HepG2 (cell line): ENCODE data around the gene KAZN. TPM values are rescaled to one million over a fixed set of nuclear protein-coding genes. Genes with fewer than 3 reads are reported as not detected.

Experiments used
- ATAC-seq: fragments of 200-7000 bp; cut with Tn5 transposase; 3 replicates; pipeline ENCODE4 v1.9.1; 2020; ENCODE audit warnings: mild to moderate bottlenecking, moderate library complexity
- BruUV-seq: library from RNA; stranded (reverse); fragments of 400-500 nt; replicated peaks from 2 replicates; lab custom pipeline; 2021; lab: Mats Ljungman, UMichigan
- CTCF ChIA-PET: fragments of 300-600 bp; formaldehyde crosslinking; extraction: SDS; loops from one replicate; lab custom pipeline; 2021; ENCODE audit warnings: low total read pairs, inconsistent platforms, low intra/inter-chr PET ratio; lab: Yijun Ruan, JAX
- POLR2A ChIA-PET: fragments of 350-600 bp; sonication (Branson Sonifier 250); formaldehyde crosslinking; loops from one replicate; lab custom pipeline; 2020; ENCODE audit warnings: antibody characterized with exemption, inconsistent platforms; lab: Yijun Ruan, JAX
- DNase-seq: peaks from one replicate; pipeline ENCODE4 v3.0.0-alpha.2; 2015; ENCODE audit warnings: low spot score
- FAIRE-seq: peaks from 3 replicates; lab custom pipeline; 2011; peaks lifted over from hg19 to GRCh38; lab: Jason Lieb, UNC
- H2AFZ ChIP-seq: one replicate; pipeline ENCODE4 v1.6.1; 2011; ENCODE audit warnings: low read length, inconsistent platforms
- H3K27ac ChIP-seq: fragments of 300-600 bp; 3 replicates; pipeline ENCODE4 v1.8.0; 2011; ENCODE audit warnings: mixed run types, mild to moderate bottlenecking, mixed read lengths, low read length, inconsistent platforms; ENCODE audit not compliant: insufficient read depth; ENCODE audit errors: extremely low read length
- H3K27me3 ChIP-seq, 2 experiments: fragments of 200-600 bp in 1 of 2; 2 replicates in 1 of 2; 3 replicates in 1 of 2; pipeline versions ENCODE4 v1.6.0 to v1.8.0; 2011; ENCODE audit warnings: low read length in 2 of 2, mild to moderate bottlenecking in 2 of 2, moderate library complexity in 2 of 2, inconsistent platforms in 1 of 2; ENCODE audit not compliant: insufficient read depth in 2 of 2, control insufficient read depth in 1 of 2
- H3K36me3 ChIP-seq, 2 experiments: fragments of 200-600 bp in 1 of 2; replicated peaks in 1 of 2; 2 replicates in 1 of 2; 3 replicates in 1 of 2; pipeline versions ENCODE4 v1.5.1 to v1.8.0; 2011; ENCODE audit warnings: low read length in 2 of 2, inconsistent platforms in 1 of 2; ENCODE audit not compliant: insufficient read depth in 2 of 2, control insufficient read depth in 1 of 2
- H3K4me1 ChIP-seq: 2 replicates; pipeline ENCODE4 v1.5.1; 2012; ENCODE audit warnings: low read length, inconsistent platforms; ENCODE audit not compliant: insufficient read depth
- H3K4me2 ChIP-seq: 2 replicates; pipeline ENCODE4 v1.6.0; 2011; ENCODE audit warnings: low read depth, low read length, inconsistent platforms
- H3K4me3 ChIP-seq, 3 experiments: fragments of 200-600 bp in 1 of 3; sonication (generic), shearing (Covaris generic) in 1 of 3; replicated peaks in 1 of 3; 2 replicates each; pipeline ENCODE4 v1.5.1; 2011 to 2016; ENCODE audit warnings: low read length in 3 of 3, inconsistent platforms in 2 of 3, low read depth in 2 of 3, mild to moderate bottlenecking in 2 of 3, control low read depth in 1 of 3, mixed read lengths in 1 of 3; ENCODE audit not compliant: insufficient read depth in 1 of 3
- H3K79me2 ChIP-seq: one replicate; pipeline ENCODE4 v1.6.1; 2011; ENCODE audit warnings: low read length, inconsistent platforms; ENCODE audit not compliant: insufficient read depth
- H3K9ac ChIP-seq: 2 replicates; pipeline ENCODE4 v1.6.0; 2011; ENCODE audit warnings: mild to moderate bottlenecking, low read depth, low read length, inconsistent platforms; ENCODE audit not compliant: insufficient read depth
- H3K9me3 ChIP-seq: 2 replicates; pipeline ENCODE4 v1.5.1; 2012; ENCODE audit warnings: mild to moderate bottlenecking, low read length
- H4K20me1 ChIP-seq: 2 replicates; pipeline ENCODE4 v1.6.0; 2011; ENCODE audit warnings: inconsistent platforms, mild to moderate bottlenecking, low read length, moderate library complexity; ENCODE audit not compliant: insufficient read depth
- LRRFIP1 ChIP-seq: sonication (generic); formaldehyde crosslinking; conservative IDR thresholded peaks from 2 replicates; pipeline ENCODE4 v1.4.0; 2020; ENCODE audit warnings: missing genetic modification reagents
- MAFG ChIP-seq: sonication (generic); formaldehyde crosslinking; IDR thresholded peaks from 2 replicates; pipeline ENCODE4 v1.5.1; 2020; ENCODE audit warnings: mild to moderate bottlenecking, missing genetic modification reagents
- RCOR2 ChIP-seq: IDR thresholded peaks from 2 replicates; pipeline ENCODE4 v1.6.1; 2016; ENCODE audit warnings: missing biosample characterization, missing genetic modification reagents
- TEAD3 ChIP-seq: optimal IDR thresholded peaks from 2 replicates; pipeline ENCODE3; 2016; ENCODE audit warnings: borderline replicate concordance
- TSC22D2 ChIP-seq: sonication (generic); formaldehyde crosslinking; IDR thresholded peaks from 2 replicates; pipeline ENCODE4 v1.5.1; 2020; ENCODE audit warnings: missing genetic modification reagents, mild to moderate bottlenecking, borderline replicate concordance
- ZBTB10 ChIP-seq: sonication (generic); formaldehyde crosslinking; IDR thresholded peaks from 2 replicates; pipeline ENCODE4 v1.4.0; 2020; ENCODE audit warnings: missing genetic modification reagents, borderline replicate concordance
- ZIK1 ChIP-seq: sonication (generic); formaldehyde crosslinking; IDR thresholded peaks from 2 replicates; pipeline ENCODE4 v1.5.0; 2020; ENCODE audit warnings: mild to moderate bottlenecking, low read depth, missing genetic modification reagents, borderline replicate concordance
- ZNF264 ChIP-seq: sonication (generic); formaldehyde crosslinking; IDR thresholded peaks from 2 replicates; pipeline ENCODE4 v1.4.0; 2020; ENCODE audit warnings: missing genetic modification reagents
- WGBS: methylation state at CpG from one replicate; pipeline ENCODE4 v1.1.6; 2017; ENCODE audit warnings: low lambda C conversion rate; 5-methylcytosine and 5-hydroxymethylcytosine counted together
- in situ Hi-C: cut with HindIII; loops from 2 replicates; pipeline ENCODE4 v1.10.0; 2017; ENCODE audit warnings: low pct_unique_long_range_greater_than_20kb; ENCODE audit not compliant: extremely low pct_ligation_motif_present
- intact Hi-C: fragments of 100-400 bp; cut with micrococcal nuclease; formaldehyde crosslinking; loops from one replicate; pipeline ENCODE4 v1.10.0; 2022; ENCODE audit not compliant: unreplicated experiment
- polyA plus RNA-seq, 8 experiments: library from polyadenylated mRNA; depleted of rRNA in 3 of 8; stranded (reverse) in 7 of 8; unstranded in 1 of 8; fragments of >200 nt; fragmentation: Illumina TruSeq in 4 of 8; extraction: Trizol in 4 of 8; gene quantifications; 2 replicates each; pipeline versions ENCODE4 v1.2.1 to v1.2.3, GENCODE V29; 2011 to 2016; ENCODE audit warnings: low read depth in 4 of 8, missing spikeins in 1 of 8, mixed read lengths in 1 of 8; ENCODE audit not compliant: insufficient read depth in 1 of 8
- total RNA-seq, 5 experiments: library from RNA; depleted of rRNA; stranded (reverse); fragments of >200 nt; fragmentation: Illumina TruSeq; extraction: Trizol; gene quantifications; 2 replicates each; pipeline ENCODE4 v1.2.3, GENCODE V29; 2016; ENCODE audit warnings: low read depth in 1 of 5
- TF ChIP-seq, protein P1 (sequence below): sonication (generic); formaldehyde crosslinking; IDR thresholded peaks from 2 replicates; pipeline ENCODE4 v1.8.1; 2023; ENCODE audit warnings: mild to moderate bottlenecking, inconsistent platforms, moderate library complexity, missing genetic modification reagents, borderline replicate concordance

Gene KAZN
- total and polyA plus RNA-seq, 2 of the 13 experiments (the other 11 are each of a cell fraction or from before 2014, with no cell fraction given), result 10.4 to 13.5 TPM

DNA sequence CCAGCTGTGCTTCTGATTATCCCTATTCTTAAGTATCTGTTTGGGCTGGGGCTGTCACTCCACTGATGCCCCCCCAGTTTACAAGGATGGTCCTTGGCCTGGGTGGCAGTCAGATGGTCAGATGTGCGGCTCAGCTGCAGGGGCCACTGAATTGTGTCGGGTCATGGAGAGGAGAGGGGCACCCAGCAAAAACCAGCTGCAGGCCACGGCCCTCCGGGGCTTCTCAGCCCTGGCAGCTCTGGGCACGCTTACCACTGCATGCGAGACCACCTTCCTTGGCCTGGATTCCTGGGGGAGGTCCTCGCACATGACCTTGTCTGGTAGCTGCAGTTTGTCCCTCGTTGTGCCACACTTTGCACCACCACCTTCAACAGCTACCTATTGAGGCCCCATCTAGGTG lies 390.2 kb downstream of the KAZN start:
- in situ Hi-C loops, result no loop called here
- H3K9ac ChIP-seq, result no peak overlapping the region
- ChIA-PET CTCF (no interaction called here), POLR2A (no interaction called here)
- peaks cover 37% of the 10 kb centered on the region for H3K4me1 ChIP-seq
- no peak overlapping the region for H3K4me3 ChIP-seq
- peaks cover under 1% of the 10 kb centered on the region for H3K79me2 ChIP-seq
- no peaks in the 10 kb centered on the region; the same call in 1 of the 2 replicates for H4K20me1 ChIP-seq
- FAIRE-seq (no peak), DNase-seq (no peak), ATAC-seq (no peak)
- H3K27me3 ChIP-seq, result no peaks in the 10 kb centered on the region
- 95% methylated on average over 2 of the region's 8 CpGs for WGBS
- no peaks in the 10 kb centered on the region for H3K9me3 ChIP-seq
- intact Hi-C loops, result no loop called here
- no peak overlapping the region for H2AFZ ChIP-seq
- peaks cover 0 to 15% of the 10 kb centered on the region in 2 experiments; a peak in 4 of 5 replicates for H3K36me3 ChIP-seq
- no peak overlapping the region for H3K27ac ChIP-seq
- TF ChIP-seq MAFG (CRISPR knock-in tag), result no peak
- H3K4me2 ChIP-seq, result no peak overlapping the region
- no TSS peak for BruUV-seq

DNA sequence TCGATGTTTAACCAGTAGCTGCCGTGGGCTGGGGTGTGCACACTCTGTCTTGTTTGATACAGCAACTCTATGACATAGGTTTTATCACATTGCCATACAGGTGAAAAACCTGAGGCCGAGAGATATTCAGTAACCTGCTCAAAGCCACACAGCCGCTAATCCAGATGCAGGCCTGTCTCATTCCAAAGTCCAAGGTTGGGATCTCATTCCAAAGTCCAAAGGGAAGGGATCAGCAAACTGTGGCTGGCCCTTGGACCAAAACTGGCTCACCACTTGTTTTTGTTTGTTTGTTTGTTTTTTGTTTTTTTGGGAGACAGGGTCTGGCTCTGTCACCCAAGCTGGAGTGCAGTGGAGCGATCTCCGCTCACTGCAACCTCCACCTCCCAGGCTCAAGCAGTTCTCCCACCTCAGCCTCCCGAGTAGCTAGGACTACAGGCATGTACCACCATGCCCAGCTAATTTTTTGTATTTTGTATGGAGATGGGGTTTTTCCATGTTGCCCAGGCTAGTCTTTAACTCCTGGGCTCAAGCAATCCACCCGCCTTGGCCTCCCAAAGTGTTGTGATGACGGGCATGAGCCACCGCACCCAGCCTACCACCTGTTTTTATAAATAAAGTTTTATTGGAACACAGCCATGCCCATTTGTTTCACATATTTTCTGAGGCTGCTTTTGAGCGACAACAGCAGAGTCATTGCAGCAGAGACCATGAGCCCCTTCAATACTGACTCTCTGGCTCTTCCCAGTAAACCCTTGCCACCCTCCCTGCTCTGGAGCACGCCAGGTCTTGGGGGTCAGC lies 391.6 kb downstream of the KAZN start:
- no peaks in the 10 kb centered on the region for H3K27me3 ChIP-seq
- ChIA-PET POLR2A (no interaction called here), CTCF (no interaction called here)
- H3K79me2 ChIP-seq, result peaks cover 10% of the 10 kb centered on the region
- no peak overlapping the region for H2AFZ ChIP-seq
- no TSS peak for BruUV-seq
- intact Hi-C loops, result no loop called here
- DNase-seq (peak; percentile 18), FAIRE-seq (no peak), ATAC-seq (no peak)
- no peak overlapping the region for H3K4me3 ChIP-seq
- no peak overlapping the region for H3K4me2 ChIP-seq
- peaks cover 2 to 15% of the 10 kb centered on the region in 2 experiments; a peak in 4 of 5 replicates for H3K36me3 ChIP-seq
- in situ Hi-C loops, result no loop called here
- H3K9me3 ChIP-seq, result no peaks in the 10 kb centered on the region
- H3K27ac ChIP-seq, result no peak overlapping the region
- 88% methylated on average over 12 of the region's 12 CpGs for WGBS
- no peak overlapping the region for H3K9ac ChIP-seq
- peaks cover 4% of the 10 kb centered on the region; the same call in 1 of the 2 replicates for H4K20me1 ChIP-seq
- H3K4me1 ChIP-seq, result peaks cover 52% of the 10 kb centered on the region
- no peak for TF ChIP-seq TSC22D2
- no peak for TF ChIP-seq ZBTB10
- no peak for TF ChIP-seq LRRFIP1 (CRISPR knock-in tag)
- no peak for TF ChIP-seq ZIK1
- no peak for TF ChIP-seq RCOR2 (CRISPR knock-in tag)
- peak; percentile 33 for TF ChIP-seq TEAD3 (CRISPR knock-in tag)
- TF ChIP-seq, protein P1, sequence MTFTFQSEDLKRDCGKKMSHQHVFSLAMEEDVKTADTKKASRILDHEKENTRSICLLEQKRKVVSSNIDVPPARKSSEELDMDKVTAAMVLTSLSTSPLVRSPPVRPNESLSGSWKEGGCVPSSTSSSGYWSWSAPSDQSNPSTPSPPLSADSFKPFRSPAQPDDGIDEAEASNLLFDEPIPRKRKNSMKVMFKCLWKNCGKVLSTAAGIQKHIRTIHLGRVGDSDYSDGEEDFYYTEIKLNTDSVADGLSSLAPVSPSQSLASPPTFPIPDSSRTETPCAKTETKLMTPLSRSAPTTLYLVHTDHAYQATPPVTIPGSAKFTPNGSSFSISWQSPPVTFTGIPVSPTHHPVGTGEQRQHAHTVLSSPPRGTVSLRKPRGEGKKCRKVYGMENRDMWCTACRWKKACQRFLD (CRISPR knock-in tag), result no peak
- TF ChIP-seq ZNF264 (CRISPR knock-in tag), result peak; percentile 96
